Esophagus muscularis mucosa (tissue), 4 donors: ENCODE results near the gene ZNF460. TPM values are rescaled to one million over a fixed set of nuclear protein-coding genes. Genes with fewer than 3 reads are reported as not detected.

Experiments used
- DNase-seq: peaks from one replicate; pipeline ENCODE4 v3.0.0-alpha.2; 2017; ENCODE audit errors: extremely low spot score
- H3K27ac ChIP-seq, 4 donors: fragments of 200-600 bp; sonication (generic); replicated peaks in 1 of 4; 1 replicate in 3 of 4; 2 replicates in 1 of 4; pipeline ENCODE4 v1.5.1; 2016 to 2019; ENCODE audit warnings: mild to moderate bottlenecking in 1 of 4
- H3K27me3 ChIP-seq, 4 donors: fragments of 200-600 bp; sonication (generic); one replicate each; pipeline versions ENCODE4 v1.5.1 to v1.6.0; 2016 to 2019
- H3K36me3 ChIP-seq, 4 donors: fragments of 200-600 bp; sonication (generic); one replicate each; pipeline ENCODE4 v1.5.1; 2016 to 2019
- H3K4me1 ChIP-seq, 4 donors: fragments of 200-600 bp; sonication (generic); one replicate each; pipeline ENCODE4 v1.5.1; 2016 to 2019
- H3K4me3 ChIP-seq, 4 donors: fragments of 200-600 bp; sonication (generic); 1 replicate in 2 of 4; 2 replicates in 2 of 4; pipeline ENCODE4 v1.5.1; 2016 to 2019; ENCODE audit warnings: mild to moderate bottlenecking in 4 of 4, moderate library complexity in 1 of 4
- H3K9me3 ChIP-seq, 4 donors: fragments of 200-600 bp; sonication (generic); 1 replicate in 3 of 4; 2 replicates in 1 of 4; pipeline ENCODE4 v1.5.1; 2016 to 2019
- EP300 ChIP-seq: sonication (generic); formaldehyde crosslinking; IDR thresholded peaks from one replicate; pipeline ENCODE4 v1.6.1; 2017; ENCODE audit warnings: antibody characterized with exemption
- POLR2A ChIP-seq: fragments of 450-650 bp; IDR thresholded peaks from one replicate; pipeline ENCODE4 v1.6.1; 2017; ENCODE audit warnings: antibody characterized with exemption, moderate library complexity, mild to moderate bottlenecking, low read depth
- POLR2AphosphoS5 ChIP-seq, 2 donors: sonication (generic); formaldehyde crosslinking; IDR thresholded peaks; one replicate each; pipeline ENCODE4 v1.6.1; 2017; ENCODE audit warnings: antibody characterized with exemption in 2 of 2
- WGBS: methylation state at CpG from one replicate; pipeline ENCODE4 v1.1.5; 2018; 5-methylcytosine and 5-hydroxymethylcytosine counted together
- intact Hi-C: fragments of 100-400 bp; cut with DNase I; formaldehyde crosslinking; loops from one replicate; pipeline ENCODE4 v1.15.1; 2023
- total RNA-seq, 4 donors: library from RNA; depleted of rRNA; stranded (reverse); fragments of >200 nt; gene quantifications; one replicate each; pipeline versions ENCODE4 v1.1.0 to v1.2.1, GENCODE V29; 2016
- TF ChIP-seq, protein P1 (sequence below), 3 experiments: fragments of 200-600 bp in 2 of 3; fragments of 450-650 bp in 1 of 3; sonication (generic) in 2 of 3; IDR thresholded peaks; one replicate each; pipeline ENCODE4 v1.5.1; 2017 to 2019; ENCODE audit warnings: antibody characterized with exemption in 3 of 3, mild to moderate bottlenecking in 2 of 3, moderate library complexity in 1 of 3

ZNF460 gene
- total RNA-seq, 4 donors from 2014 or later, result 46.1 to 75.0 (median 50.1) TPM

DNA sequence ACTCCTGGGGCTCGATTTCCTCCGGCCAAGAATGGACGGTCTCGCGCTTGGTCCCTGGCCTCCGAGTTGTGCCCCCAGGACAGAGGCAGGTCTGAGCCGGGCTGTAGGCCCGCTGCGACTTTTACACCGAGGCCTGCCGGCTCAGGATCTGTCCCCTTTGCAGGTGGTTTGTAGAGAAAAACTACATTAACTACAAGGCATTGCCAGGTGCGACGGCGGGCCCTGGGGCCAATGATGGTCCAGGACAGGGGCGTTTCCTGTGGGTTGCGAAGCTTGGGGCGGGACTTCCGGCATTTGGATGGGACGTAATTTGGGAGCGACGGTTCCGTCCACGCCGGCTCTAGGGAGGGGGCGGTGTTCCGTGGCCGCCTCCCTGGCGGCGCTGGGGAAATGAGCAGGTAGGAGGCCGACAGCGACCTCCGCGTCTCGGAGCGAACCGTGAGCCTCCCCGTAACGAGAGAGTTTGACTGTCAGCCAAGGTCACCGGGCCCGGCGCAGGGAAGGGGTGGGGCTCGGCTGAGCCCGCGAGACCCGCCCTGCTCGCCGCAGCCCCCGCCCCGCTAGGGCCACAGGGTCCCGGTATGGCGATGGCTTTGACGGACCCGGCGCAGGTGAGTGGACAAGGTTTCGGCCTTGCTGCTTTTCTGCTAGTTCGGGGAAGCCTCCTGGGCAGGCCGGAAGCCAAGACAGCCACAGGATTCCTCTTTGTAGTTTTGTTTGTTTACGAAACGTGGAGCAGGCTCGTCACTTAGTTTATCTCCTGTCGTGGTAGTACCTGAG, 39.8 kb upstream of the ZNF460 start, which contains the start of gene ZNF805:
TSS of gene ZNF805 (plus strand) at position 322 of the 780 bp plus-strand sequence. CDS start at position 582, 260 bp downstream.
- intact Hi-C loops, result loop anchor here (5.0 kb wide), 1 partner anchor 37 kb away; no protein-coding TSS in a partner anchor
- 0% methylated on average over 26 of the region's 61 CpGs for WGBS
- peak; percentile 91 to 94 for TF ChIP-seq POLR2AphosphoS5 (IDR thresholded peaks at IDR 0.05)
- TF ChIP-seq, protein P1, sequence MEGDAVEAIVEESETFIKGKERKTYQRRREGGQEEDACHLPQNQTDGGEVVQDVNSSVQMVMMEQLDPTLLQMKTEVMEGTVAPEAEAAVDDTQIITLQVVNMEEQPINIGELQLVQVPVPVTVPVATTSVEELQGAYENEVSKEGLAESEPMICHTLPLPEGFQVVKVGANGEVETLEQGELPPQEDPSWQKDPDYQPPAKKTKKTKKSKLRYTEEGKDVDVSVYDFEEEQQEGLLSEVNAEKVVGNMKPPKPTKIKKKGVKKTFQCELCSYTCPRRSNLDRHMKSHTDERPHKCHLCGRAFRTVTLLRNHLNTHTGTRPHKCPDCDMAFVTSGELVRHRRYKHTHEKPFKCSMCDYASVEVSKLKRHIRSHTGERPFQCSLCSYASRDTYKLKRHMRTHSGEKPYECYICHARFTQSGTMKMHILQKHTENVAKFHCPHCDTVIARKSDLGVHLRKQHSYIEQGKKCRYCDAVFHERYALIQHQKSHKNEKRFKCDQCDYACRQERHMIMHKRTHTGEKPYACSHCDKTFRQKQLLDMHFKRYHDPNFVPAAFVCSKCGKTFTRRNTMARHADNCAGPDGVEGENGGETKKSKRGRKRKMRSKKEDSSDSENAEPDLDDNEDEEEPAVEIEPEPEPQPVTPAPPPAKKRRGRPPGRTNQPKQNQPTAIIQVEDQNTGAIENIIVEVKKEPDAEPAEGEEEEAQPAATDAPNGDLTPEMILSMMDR (IDR thresholded peaks at IDR 0.05), result peak in 1 of 3 experiments; percentile 20
- no peak for TF ChIP-seq EP300
- peak; percentile 36 for TF ChIP-seq POLR2A
- Histone ChIP-seq H3K27ac (peak within 1 kb of the TSS; percentile 88 to 92 (median 90)), H3K27me3 (no peaks in the 10 kb centered on the region), H3K4me3 (peak within 1 kb of the TSS; percentile 79 to 94 (median 88)), H3K4me1 (peaks cover 21 to 36% (median 29%) of the 10 kb centered on the region in 4 donors), H3K9me3 (no peaks in the 10 kb centered on the region), H3K36me3 (peaks cover 12 to 30% (median 19%) of the 10 kb centered on the region in 4 donors)
- DNase-seq, result peak; percentile 98

DNA sequence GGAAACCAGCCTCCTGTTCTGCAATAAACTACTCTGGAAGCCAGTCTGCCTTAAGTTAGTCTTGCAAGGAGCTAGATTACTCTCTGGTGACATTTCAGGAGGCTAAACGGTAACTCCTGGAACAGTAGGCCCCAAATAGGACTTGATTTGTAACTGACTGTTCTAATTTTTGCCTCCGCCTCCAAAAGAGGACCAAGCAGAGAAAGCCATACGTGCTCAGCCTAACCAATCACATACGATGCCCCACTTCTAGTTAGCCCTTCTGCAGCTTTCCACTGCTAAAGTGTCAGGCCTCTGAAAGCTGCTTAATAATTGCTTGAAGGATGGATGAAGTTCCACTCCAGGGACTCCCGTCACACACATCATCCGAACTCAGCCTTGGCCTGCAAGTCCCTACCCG, 39.1 kb upstream of the ZNF460 start:
- intact Hi-C loops, result loop anchor here (5.0 kb wide), 1 partner anchor 36 kb away; no protein-coding TSS in a partner anchor
- DNase-seq, result peak; percentile 4
- peak overlapping the region; percentile 79 to 94 (median 88) for H3K4me3 ChIP-seq
- H3K36me3 ChIP-seq, result peaks cover 16 to 36% (median 24%) of the 10 kb centered on the region in 4 donors
- H3K27me3 ChIP-seq, result no peaks in the 10 kb centered on the region
- TF ChIP-seq EP300, result no peak
- TF ChIP-seq, protein P1 (IDR thresholded peaks at IDR 0.05), result no peak
- no peak for TF ChIP-seq POLR2A
- no peak for TF ChIP-seq POLR2AphosphoS5 (IDR thresholded peaks at IDR 0.05)
- H3K27ac ChIP-seq, result peak overlapping the region; percentile 88 to 92 (median 90)
- H3K9me3 ChIP-seq, result no peaks in the 10 kb centered on the region
- 9% methylated on average over 7 of the region's 7 CpGs for WGBS
- peaks cover 21 to 36% (median 29%) of the 10 kb centered on the region in 4 donors for H3K4me1 ChIP-seq

DNA sequence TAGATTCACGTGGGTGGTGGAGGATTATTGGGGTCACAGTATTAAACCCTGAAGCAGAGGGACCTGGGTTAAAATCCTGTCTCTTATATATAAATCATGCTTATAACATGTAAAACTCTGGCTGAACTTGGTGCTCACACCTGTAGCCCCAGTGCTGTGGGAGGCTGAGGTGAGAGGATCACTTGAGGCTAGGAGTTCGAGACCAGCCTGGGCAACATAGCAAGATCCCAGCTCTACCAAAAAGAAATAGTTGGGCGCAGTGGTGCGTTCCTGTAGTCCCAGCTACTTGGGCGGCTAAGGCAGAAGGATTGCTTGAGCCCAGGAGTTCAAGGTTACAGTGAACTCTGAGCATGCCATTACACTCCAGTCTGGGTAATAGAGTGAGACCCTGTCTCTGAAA, 37.5 kb upstream of the ZNF460 start:
- H3K27me3 ChIP-seq, result no peaks in the 10 kb centered on the region
- TF ChIP-seq POLR2AphosphoS5 (IDR thresholded peaks at IDR 0.05) (no peak), POLR2A (no peak), EP300 (no peak)
- TF ChIP-seq, protein P1 (IDR thresholded peaks at IDR 0.05), result no peak
- intact Hi-C loops, result loop anchor here (5.0 kb wide), 1 partner anchor 34 kb away; no protein-coding TSS in a partner anchor
- peaks cover 21 to 36% (median 29%) of the 10 kb centered on the region in 4 donors for H3K4me1 ChIP-seq
- H3K36me3 ChIP-seq, result peaks cover 27 to 53% (median 39%) of the 10 kb centered on the region in 4 donors
- H3K27ac ChIP-seq, result no peak overlapping the region
- H3K9me3 ChIP-seq, result no peaks in the 10 kb centered on the region
- no peak for DNase-seq
- no peak overlapping the region for H3K4me3 ChIP-seq
- WGBS, result 90% methylated on average over 5 of the region's 5 CpGs

DNA sequence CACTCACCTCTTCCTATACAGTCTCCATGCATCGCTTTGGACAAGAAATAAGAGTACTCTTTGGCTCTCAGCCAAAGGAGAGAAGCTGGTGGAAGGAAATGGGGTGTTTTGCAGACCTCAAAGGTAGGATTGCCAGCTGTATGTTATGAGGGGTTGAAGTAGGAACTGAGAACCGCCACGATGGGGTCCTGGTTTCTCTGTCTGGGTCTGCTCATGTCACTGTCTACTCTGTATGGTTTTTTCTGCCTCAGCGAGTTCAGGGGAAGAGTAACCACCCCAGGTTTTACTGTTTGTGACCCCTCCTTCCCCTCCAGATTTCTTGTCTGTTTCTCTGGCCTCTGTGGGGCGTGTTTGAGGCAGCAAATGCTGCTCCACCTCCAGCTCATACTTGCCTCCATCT, 35.8 kb upstream of the ZNF460 start:
- H3K4me1 ChIP-seq, result peaks cover 21 to 36% (median 28%) of the 10 kb centered on the region in 4 donors
- H3K27me3 ChIP-seq, result no peaks in the 10 kb centered on the region
- intact Hi-C loops, result loop anchor here (5.0 kb wide), 1 partner anchor 33 kb away; no protein-coding TSS in a partner anchor
- peak; percentile 42 for DNase-seq
- H3K36me3 ChIP-seq, result peaks cover 41 to 70% (median 54%) of the 10 kb centered on the region in 4 donors
- 94% methylated on average over 5 of the region's 5 CpGs for WGBS
- no peak overlapping the region for H3K4me3 ChIP-seq
- no peak overlapping the region for H3K27ac ChIP-seq
- TF ChIP-seq, protein P1 (IDR thresholded peaks at IDR 0.05), result no peak
- TF ChIP-seq EP300 (no peak), POLR2A (no peak), POLR2AphosphoS5 (IDR thresholded peaks at IDR 0.05) (no peak)
- no peaks in the 10 kb centered on the region for H3K9me3 ChIP-seq
